Activated CD4-positive, alpha-beta memory T cell treated with anti-CD3 and anti-CD28 coated beads for 36 hours (primary cell): ENCODE data around the gene LRP2BP. TPM values are rescaled to one million over a fixed set of nuclear protein-coding genes. Genes with fewer than 3 reads are reported as not detected.

Experiments
- CTCF ChIA-PET: fragments of 350-600 bp; sonication (Branson Sonifier 250); formaldehyde crosslinking; loops from one replicate; lab custom pipeline; 2021; ENCODE audit warnings: antibody characterized with exemption, inconsistent platforms; lab: Charles Lee
- POLR2A ChIA-PET: fragments of 350-600 bp; sonication (Branson Sonifier 250); formaldehyde crosslinking; loops from one replicate; lab custom pipeline; 2021; ENCODE audit warnings: antibody characterized with exemption; lab: Charles Lee
- DNase-seq: peaks from one replicate; pipeline ENCODE4 v3.0.0-alpha.2; 2020
- H3K27ac Mint-ChIP-seq: one replicate; pipeline ENCODE4 v1.8.0; 2021; ENCODE audit warnings: mixed read lengths
- H3K27me3 Mint-ChIP-seq: one replicate; pipeline ENCODE4 v1.8.0; 2021; ENCODE audit warnings: mixed read lengths
- H3K36me3 Mint-ChIP-seq: one replicate; pipeline ENCODE4 v1.8.0; 2021; ENCODE audit warnings: mixed read lengths
- H3K4me1 Mint-ChIP-seq: one replicate; pipeline ENCODE4 v1.8.0; 2021; ENCODE audit warnings: low read depth, mixed read lengths
- H3K4me3 Mint-ChIP-seq: one replicate; pipeline ENCODE4 v1.8.0; 2021; ENCODE audit warnings: mild to moderate bottlenecking, mixed read lengths
- H3K9me3 Mint-ChIP-seq: one replicate; pipeline ENCODE4 v1.8.0; 2021; ENCODE audit warnings: mixed read lengths
- intact Hi-C: fragments of 100-400 bp; cut with micrococcal nuclease; formaldehyde crosslinking; loops from one replicate; pipeline ENCODE4 v1.15.1; 2023
- total RNA-seq, 2 experiments: library from RNA; stranded (reverse); gene quantifications; one replicate each; pipeline ENCODE4 v1.2.3, GENCODE V29; 2021

Gene LRP2BP
- total RNA-seq = under 1 TPM; 0.36 to 0.48 TPM

DNA sequence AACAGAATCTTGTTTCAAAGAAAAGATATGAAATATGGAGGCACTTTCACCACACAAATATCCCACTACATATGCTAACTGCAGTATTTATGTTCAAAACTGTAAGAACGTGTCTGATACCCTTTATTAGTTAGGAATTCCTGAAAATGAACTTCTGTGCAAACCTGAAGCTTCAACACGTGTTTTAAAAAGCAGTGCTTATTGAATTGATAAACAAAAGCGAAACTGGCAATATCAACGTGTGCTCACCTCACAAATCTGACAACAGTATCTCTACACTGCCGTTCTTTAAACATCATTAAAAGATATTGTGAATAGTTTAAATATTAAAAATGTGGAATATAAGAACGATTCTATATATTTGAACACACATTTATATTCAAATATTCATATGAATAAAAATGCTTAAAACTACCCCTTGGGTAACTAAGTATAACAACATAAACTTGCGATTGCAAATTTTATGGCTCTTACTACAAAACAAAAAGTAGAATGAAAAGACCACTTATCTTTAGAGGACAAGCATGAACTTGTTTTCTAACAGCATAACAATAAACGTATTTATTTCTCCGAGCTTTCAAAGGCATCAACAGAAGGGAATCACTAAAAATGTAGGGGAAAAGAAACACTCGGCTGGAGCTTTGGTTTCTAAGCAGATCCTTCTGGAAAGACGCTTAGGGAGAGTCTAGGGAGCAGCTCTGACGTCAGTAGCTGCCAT lies at the start of gene LRP2BP:
LRP2BP (minus strand) TSS at position 687 of the 718 bp plus-strand sequence. CDS start 17,738 bp downstream, outside the sequence.
- ChIA-PET POLR2A (interaction anchor here (1.4 to 2.2 kb wide), 6 partner anchors 9 to 746 kb away, joined by 4 to 12 read pairs (median 4); partner anchors contain the start of genes CASP3, CFAP97, PRIMPOL and SNX25), CTCF (interaction anchor here (1.0 to 1.5 kb wide), 6 partner anchors 31 to 807 kb away, joined by 3 to 4 read pairs (median 3); partner anchors contain the start of genes SLC25A4, SNX25 and UFSP2)
- H3K27me3 Mint-ChIP-seq = no peaks in the 10 kb centered on the region
- intact Hi-C loops = loop anchor here (1.0 to 10.0 kb wide), 5 partner anchors 38 to 1891 kb away; partner anchors contain the start of genes ACSL1 and ING2
- H3K4me3 Mint-ChIP-seq = peak within 1 kb of the TSS; percentile 95
- no peaks in the 10 kb centered on the region for H3K9me3 Mint-ChIP-seq
- DNase-seq = no peak
- peak within 1 kb of the TSS; percentile 97 for H3K27ac Mint-ChIP-seq
- peaks cover 7% of the 10 kb centered on the region for H3K36me3 Mint-ChIP-seq
- peaks cover 37% of the 10 kb centered on the region for H3K4me1 Mint-ChIP-seq

DNA sequence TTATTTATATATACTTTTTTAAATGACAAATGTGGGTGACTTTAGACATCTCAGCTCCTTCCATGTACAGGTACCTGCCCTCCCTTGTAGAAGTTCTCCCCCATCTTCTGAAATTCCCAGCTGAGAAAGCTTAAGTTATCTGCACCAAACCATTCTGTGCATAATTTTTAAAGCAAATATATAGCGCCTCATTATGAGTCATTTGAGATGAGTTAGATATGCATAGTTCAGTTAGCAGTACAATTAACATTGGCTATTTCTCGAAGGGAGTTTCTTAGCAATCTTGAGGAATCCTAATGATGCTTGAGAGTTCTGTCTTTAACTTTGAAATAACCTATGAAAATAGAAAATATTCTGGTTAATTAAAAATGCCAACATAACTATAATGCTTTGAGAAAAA lies 49.5 kb upstream of the LRP2BP start:
- POLR2A ChIA-PET = no interaction called here
- no peak overlapping the region for H3K4me3 Mint-ChIP-seq
- no peaks in the 10 kb centered on the region for H3K27me3 Mint-ChIP-seq
- DNase-seq = no peak
- H3K9me3 Mint-ChIP-seq = no peaks in the 10 kb centered on the region
- intact Hi-C loops = no loop called here
- CTCF ChIA-PET = no interaction called here
- no peaks in the 10 kb centered on the region for H3K36me3 Mint-ChIP-seq
- H3K27ac Mint-ChIP-seq = no peak overlapping the region
- H3K4me1 Mint-ChIP-seq = no peaks in the 10 kb centered on the region

DNA sequence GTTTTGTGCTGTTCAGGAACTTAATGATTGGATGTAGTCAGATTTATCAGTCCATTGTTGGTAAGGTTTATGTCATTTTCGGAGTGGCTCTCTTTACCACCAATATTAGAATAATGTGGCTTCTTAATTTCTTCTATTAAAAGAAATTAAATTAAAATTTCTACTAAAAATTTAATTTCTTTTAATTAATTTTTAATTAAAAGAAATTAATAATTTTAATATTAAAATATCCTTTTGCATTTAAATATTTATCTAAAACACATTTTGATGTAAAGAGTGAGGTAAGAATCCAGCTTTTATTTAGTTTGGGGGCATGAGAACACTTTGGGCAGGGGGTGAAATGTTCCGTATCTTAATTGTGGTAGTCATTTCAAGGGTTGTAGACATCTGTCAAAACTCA lies 45.8 kb upstream of the LRP2BP start:
- CTCF ChIA-PET = interaction anchor here (1.1 kb wide), 1 partner anchor 157 kb away, joined by 4 read pairs; no protein-coding TSS in a partner anchor
- intact Hi-C loops = no loop called here
- no peaks in the 10 kb centered on the region for H3K27me3 Mint-ChIP-seq
- no peaks in the 10 kb centered on the region for H3K4me1 Mint-ChIP-seq
- no peak overlapping the region for H3K27ac Mint-ChIP-seq
- H3K9me3 Mint-ChIP-seq = no peaks in the 10 kb centered on the region
- POLR2A ChIA-PET = no interaction called here
- H3K4me3 Mint-ChIP-seq = no peak overlapping the region
- no peak for DNase-seq
- no peaks in the 10 kb centered on the region for H3K36me3 Mint-ChIP-seq

DNA sequence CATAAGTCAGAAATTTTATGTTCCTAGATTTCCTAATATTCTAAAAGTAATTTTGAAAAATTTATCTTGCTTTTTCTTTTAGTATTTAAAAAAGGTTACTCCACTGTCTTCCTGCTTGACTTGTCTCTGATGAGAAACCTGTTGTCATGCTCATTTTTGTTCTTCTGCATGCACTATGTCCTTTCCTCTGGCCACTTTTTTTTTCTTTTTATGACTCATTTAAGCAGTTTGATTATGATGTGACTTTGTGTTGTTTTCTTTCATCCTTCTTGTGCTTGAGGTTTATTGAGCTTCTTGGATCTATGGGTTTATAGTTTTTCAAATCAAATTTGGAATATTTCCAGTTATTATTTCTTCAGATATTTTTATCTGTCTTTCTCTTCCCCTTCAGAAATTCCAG lies 42.1 kb upstream of the LRP2BP start:
- no peak overlapping the region for H3K4me3 Mint-ChIP-seq
- POLR2A ChIA-PET = no interaction called here
- H3K9me3 Mint-ChIP-seq = no peaks in the 10 kb centered on the region
- no peak overlapping the region for H3K27ac Mint-ChIP-seq
- CTCF ChIA-PET = no interaction called here
- no peaks in the 10 kb centered on the region for H3K36me3 Mint-ChIP-seq
- intact Hi-C loops = no loop called here
- H3K27me3 Mint-ChIP-seq = no peaks in the 10 kb centered on the region
- H3K4me1 Mint-ChIP-seq = no peaks in the 10 kb centered on the region
- no peak for DNase-seq

DNA sequence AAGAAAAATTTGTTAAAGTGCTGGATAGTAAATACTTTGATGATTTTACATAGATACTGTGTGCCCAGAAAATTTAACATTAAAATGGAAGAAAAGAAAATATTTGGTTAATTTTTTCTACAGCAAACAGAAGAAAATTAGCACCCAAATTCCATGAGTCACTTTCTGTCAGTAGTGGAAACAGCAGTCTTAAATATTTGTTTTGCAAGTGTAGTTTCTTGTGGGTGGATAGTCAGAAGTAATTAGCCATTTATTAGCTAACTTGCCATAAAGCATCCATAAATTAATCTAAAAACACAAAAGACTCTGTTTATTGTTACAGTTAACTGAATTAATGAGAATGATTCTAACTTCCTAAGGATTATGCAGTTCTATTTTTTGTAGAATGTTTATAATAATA lies 39.7 kb upstream of the LRP2BP start:
- no peak for DNase-seq
- H3K4me3 Mint-ChIP-seq = no peak overlapping the region
- ChIA-PET POLR2A (no interaction called here), CTCF (no interaction called here)
- no peaks in the 10 kb centered on the region for H3K4me1 Mint-ChIP-seq
- intact Hi-C loops = no loop called here
- H3K9me3 Mint-ChIP-seq = no peaks in the 10 kb centered on the region
- H3K27ac Mint-ChIP-seq = no peak overlapping the region
- no peaks in the 10 kb centered on the region for H3K36me3 Mint-ChIP-seq
- no peaks in the 10 kb centered on the region for H3K27me3 Mint-ChIP-seq

DNA sequence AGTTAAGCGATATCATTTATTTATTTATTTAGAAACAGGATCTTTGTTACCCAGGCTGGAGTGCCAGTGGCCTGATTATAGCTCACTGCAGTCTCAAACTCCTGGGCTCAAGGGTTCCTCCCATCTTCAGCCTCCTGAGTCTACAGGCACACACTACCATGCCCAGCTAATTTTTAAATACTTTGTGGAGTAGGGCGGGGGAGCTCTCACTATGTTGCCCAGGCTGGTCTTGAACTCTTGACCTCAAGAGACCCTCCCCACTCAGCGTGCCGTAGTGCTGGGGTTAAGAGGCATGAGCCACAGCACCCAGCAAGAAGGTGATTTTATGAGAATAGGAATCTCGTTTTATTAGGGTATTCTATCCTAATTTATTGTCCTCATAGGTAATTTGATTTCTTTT lies 33.9 kb upstream of the LRP2BP start:
- intact Hi-C loops = loop anchor here (5.0 kb wide), 1 partner anchor 773 kb away; no protein-coding TSS in a partner anchor
- peaks cover 1% of the 10 kb centered on the region for H3K36me3 Mint-ChIP-seq
- no peak for DNase-seq
- ChIA-PET CTCF (no interaction called here), POLR2A (no interaction called here)
- H3K4me3 Mint-ChIP-seq = no peak overlapping the region
- no peak overlapping the region for H3K27ac Mint-ChIP-seq
- no peaks in the 10 kb centered on the region for H3K9me3 Mint-ChIP-seq
- H3K4me1 Mint-ChIP-seq = peaks cover 6% of the 10 kb centered on the region
- no peaks in the 10 kb centered on the region for H3K27me3 Mint-ChIP-seq

DNA sequence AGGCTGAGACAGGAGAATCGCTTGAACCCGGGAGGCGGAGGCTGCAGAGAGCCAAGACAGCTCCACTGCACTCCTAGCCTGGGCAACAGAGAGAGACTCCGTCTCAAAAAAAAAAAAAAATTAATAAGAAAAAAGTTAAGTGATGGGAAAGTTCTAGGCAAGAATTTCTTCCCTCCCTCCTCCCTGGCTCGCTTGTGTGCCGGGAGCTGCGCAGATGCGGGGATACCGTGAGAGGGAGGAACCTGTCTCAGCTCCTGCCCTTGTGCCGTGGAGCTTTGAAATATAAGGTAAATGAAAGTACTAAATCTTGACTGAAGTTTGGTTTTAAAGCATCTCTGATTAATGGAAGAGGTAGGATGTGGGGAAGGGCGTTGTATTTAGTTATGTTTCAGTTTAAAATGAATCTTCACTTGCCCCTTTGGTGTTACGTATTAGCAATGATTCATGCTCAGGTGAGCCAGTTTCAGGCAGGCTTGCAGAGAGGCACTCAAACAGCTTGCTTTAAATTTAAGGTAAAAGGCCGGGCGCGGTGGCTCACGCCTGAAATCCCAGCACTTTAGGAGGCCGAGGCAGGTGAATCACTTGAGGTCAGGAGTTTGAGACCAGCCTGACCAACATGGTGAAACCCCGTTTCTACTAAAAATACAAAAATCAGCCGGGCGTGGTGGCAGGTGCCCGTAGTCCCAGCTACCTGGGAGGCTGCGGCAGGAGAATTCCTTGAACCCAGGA lies 31.4 kb upstream of the LRP2BP start:
- intact Hi-C loops = loop anchor here (5.0 kb wide), 1 partner anchor 775 kb away; no protein-coding TSS in a partner anchor
- POLR2A ChIA-PET = interaction anchor here (0.9 to 2.7 kb wide), 3 partner anchors 31 to 284 kb away, joined by 3 to 12 read pairs (median 3); partner anchors contain the start of genes ANKRD37, LRP2BP and SLC25A4
- H3K9me3 Mint-ChIP-seq = no peaks in the 10 kb centered on the region

DNA sequence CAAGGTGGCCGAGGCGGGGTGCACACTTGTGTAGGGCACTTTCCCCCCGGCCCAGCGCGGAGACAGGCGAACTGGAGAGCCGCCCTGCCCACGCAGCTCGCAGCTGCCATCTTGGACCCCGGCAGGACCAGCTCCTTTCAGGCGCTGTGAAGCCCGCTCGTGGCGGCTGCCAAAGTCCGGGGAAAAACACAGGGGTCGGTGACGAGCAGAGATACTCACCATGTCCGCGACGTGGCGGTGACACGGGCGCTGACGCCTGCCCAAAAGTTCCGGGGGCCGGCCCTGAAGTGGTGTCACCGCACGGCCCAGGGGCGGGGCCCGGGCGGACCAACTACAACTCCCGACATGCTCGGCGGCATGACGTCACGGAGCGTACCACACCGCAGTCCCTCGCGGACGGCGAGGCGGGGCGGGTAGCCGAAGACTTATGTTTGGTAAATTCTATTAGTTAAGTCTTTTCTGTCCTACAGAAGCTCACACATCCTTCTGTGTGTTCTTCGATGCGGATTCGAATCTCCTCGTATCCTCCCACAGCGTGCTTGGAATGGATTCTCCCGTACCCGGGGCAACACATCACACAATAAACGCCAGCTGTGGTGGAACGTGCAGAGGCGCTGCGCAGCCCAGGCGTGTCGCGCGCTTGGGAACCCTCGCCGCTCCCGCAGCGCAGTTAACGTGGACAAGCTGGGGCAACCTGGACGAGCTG lies 30.1 kb upstream of the LRP2BP start, which contains the start of gene UFSP2:
UFSP2 (minus strand) TSS at position 318 of the 706 bp plus-strand sequence; CDS start at position 222, 96 bp downstream.
- ChIA-PET CTCF (interaction anchor here (0.8 to 1.6 kb wide), 8 partner anchors 20 to 776 kb away, joined by 3 to 6 read pairs (median 3); partner anchors contain the start of gene LRP2BP), POLR2A (interaction anchor here (0.5 to 2.7 kb wide), 4 partner anchors 23 to 282 kb away, joined by 3 to 12 read pairs (median 3); partner anchors contain the start of genes ANKRD37, LRP2BP and SLC25A4)
- peak; percentile 90 for DNase-seq
- Mint-ChIP-seq H3K4me3 (peak within 1 kb of the TSS; percentile 83), H3K9me3 (no peaks in the 10 kb centered on the region), H3K27ac (peak within 1 kb of the TSS; percentile 97), H3K27me3 (no peaks in the 10 kb centered on the region), H3K4me1 (peaks cover 23% of the 10 kb centered on the region), H3K36me3 (peaks cover 9% of the 10 kb centered on the region)
- intact Hi-C loops = loop anchor here (1.0 to 5.0 kb wide), 4 partner anchors 29 to 777 kb away; partner anchors contain the start of genes ANKRD37 and CCDC110

More for the DNA sequence above, 31.4 kb upstream of the LRP2BP start:
- Mint-ChIP-seq H3K36me3 (peaks cover 1% of the 10 kb centered on the region), H3K4me3 (no peak overlapping the region), H3K27ac (no peak overlapping the region), H3K4me1 (peaks cover 14% of the 10 kb centered on the region), H3K27me3 (no peaks in the 10 kb centered on the region)
- no peak for DNase-seq
- CTCF ChIA-PET = interaction anchor here (1.1 to 1.6 kb wide), 3 partner anchors 31 to 611 kb away, joined by 3 to 6 read pairs (median 3); partner anchors contain the start of gene LRP2BP

DNA sequence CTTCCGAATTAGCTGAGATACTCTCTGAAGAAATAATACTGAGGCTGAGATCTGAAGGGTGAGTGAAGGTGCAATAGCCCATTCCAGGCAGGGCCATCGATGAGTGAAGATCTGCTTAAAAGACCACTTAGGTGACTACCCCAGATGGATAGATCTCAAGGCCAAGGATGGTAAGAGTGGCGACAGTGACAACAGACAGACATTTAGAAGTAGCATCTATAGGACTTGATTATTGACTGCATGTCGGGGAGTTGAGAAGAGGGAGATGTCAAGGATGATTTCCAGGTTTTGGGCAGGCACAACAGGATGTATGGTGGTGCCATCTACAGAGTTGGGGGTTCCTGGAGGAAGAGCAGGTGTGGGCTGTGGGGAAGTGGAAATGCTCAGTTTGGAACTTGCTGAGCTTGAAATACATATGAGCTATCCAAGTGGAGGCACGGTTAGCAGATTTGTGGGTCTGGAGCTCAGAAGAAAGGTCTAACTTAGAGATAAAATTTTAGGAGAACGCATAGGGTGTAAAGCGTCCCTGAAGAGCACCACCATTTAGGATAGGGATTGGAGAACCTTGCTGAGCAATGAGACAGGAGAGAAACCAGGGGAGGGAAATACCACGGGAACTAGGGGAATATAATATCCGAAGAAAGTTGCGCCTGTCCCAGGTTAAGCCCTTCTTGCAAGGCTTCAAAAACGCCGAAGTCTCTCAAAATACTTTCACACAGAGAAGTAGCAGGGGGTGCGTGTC lies 29.4 kb upstream of the LRP2BP start:
- CTCF ChIA-PET = interaction anchor here (0.8 to 1.6 kb wide), 5 partner anchors 19 to 777 kb away, joined by 3 read pairs; no protein-coding TSS in a partner anchor

DNA sequence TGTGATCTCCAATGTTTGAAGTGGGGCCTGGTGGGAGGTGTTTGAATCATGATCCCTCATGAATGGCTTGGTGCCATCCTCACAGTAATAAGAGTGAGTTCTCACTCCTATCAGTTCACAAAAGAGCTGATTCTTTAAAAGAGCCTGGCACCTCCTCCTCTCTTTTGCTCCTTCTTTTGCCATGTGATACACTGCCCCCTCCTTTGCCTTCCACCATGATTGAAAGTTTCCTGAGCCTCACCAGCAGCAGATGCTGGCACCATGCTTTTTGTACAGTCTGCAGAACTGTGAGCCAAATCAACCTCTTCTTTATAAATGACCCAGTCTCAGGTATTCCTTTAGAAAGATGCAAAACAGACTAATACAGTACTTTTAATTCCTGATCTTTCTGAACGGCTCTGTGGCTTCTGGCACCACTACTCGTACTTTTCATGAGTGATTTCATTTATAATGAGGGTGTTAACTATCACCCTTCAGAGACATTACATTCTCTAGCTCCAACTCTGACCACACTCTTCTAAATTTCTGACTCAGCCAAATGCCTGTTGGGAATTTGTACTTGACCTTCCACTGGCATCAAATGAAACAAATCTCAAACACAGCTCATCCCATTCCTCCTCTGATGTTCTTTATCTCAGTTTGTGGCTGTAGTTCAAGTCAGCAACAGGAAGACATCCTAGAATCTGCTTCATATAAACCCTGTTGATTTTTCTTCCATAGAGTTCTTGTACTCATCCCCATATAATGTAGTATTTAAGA lies 25.8 kb upstream of the LRP2BP start:
- DNase-seq = no peak
- no peak overlapping the region for H3K4me3 Mint-ChIP-seq
- no peaks in the 10 kb centered on the region for H3K9me3 Mint-ChIP-seq
- CTCF ChIA-PET = interaction anchor here (0.7 kb wide), 1 partner anchor 176 kb away, joined by 3 read pairs; no protein-coding TSS in a partner anchor
- H3K27me3 Mint-ChIP-seq = no peaks in the 10 kb centered on the region
- H3K27ac Mint-ChIP-seq = no peak overlapping the region
- intact Hi-C loops = no loop called here
- H3K36me3 Mint-ChIP-seq = peaks cover 20% of the 10 kb centered on the region
- POLR2A ChIA-PET = no interaction called here
- H3K4me1 Mint-ChIP-seq = peaks cover 23% of the 10 kb centered on the region

More for the DNA sequence above, 29.4 kb upstream of the LRP2BP start:
- Mint-ChIP-seq H3K36me3 (peaks cover 9% of the 10 kb centered on the region), H3K9me3 (no peaks in the 10 kb centered on the region), H3K27me3 (no peaks in the 10 kb centered on the region), H3K27ac (peak overlapping the region; percentile 97), H3K4me1 (peaks cover 23% of the 10 kb centered on the region), H3K4me3 (peak overlapping the region; percentile 83)
- intact Hi-C loops = loop anchor here (1.0 to 5.0 kb wide), 4 partner anchors 29 to 777 kb away; partner anchors contain the start of genes ANKRD37 and CCDC110
- no peak for DNase-seq
- POLR2A ChIA-PET = interaction anchor here (0.5 to 2.7 kb wide), 2 partner anchors 23 to 29 kb away, joined by 3 to 12 read pairs; partner anchors contain the start of genes ANKRD37 and LRP2BP
